Right renal pelvis (tissue), 4 donors: ENCODE results near the gene ZC2HC1B. TPM values are rescaled to one million over a fixed set of nuclear protein-coding genes. Genes with fewer than 3 reads are reported as not detected.

Experiments
- polyA plus RNA-seq, 4 donors: library from polyadenylated mRNA; unstranded; fragments of 120-200 nt; gene quantifications; one replicate each; pipeline ENCODE4 v1.2.1, GENCODE V29; 2013; ENCODE audit not compliant: insufficient read length in 4 of 4

Gene ZC2HC1B
- polyA plus RNA-seq, 4 donors: 0.22 to 0.87 TPM; not detected in 2

Other genes starting within 250 kb of the ZC2HC1B start
- 10 to 100 TPM; 26.6 to 40.9 (median 32.4) TPM for gene PHACTR2, start 186.5 kb upstream of the ZC2HC1B start, polyA plus RNA-seq
- gene LTV1, start 21.1 kb upstream of the ZC2HC1B start, polyA plus RNA-seq: 10 to 100 TPM; 32.3 to 42.1 (median 39.9) TPM
- gene PLAGL1, start 143.8 kb downstream of the ZC2HC1B start, polyA plus RNA-seq: 100 to 1,000 TPM in 1 of 4 donors, 10 to 100 TPM in 3; 83.3 to 105 (median 84.5) TPM
- 100 to 1,000 TPM; 127 to 170 (median 131) TPM for gene SF3B5, start 231.1 kb downstream of the ZC2HC1B start, polyA plus RNA-seq